ENCODE data around the gene F2RL3. TPM values are rescaled to one million over a fixed set of nuclear protein-coding genes. Genes with fewer than 3 reads are reported as not detected.

F2RL3 gene
- total and polyA plus RNA-seq, 9 of the 15 experiments (the other 6 are each of a cell fraction or from before 2014, with no cell fraction given): 1.4 to 27.6 (median 11.9) TPM

DNA sequence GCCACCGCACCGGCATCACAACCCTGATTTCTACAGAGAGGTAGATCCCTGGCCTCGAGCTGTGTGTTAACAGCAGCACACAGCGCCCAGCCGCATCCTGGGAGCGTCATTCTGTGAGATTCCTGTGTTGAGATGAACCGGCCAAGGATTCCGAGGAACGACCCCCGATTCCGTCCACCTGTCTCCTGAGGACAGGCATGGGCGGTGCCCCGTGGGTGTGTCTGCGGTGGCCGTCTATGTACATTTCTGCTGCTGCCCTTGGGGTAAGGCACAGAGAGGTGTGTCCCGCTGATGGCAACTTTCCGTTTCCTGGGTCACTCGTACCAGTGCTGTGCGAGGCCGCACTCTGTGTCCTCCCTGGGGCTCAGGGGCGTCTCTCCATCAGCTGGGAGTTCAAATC lies 16.1 kb upstream of the F2RL3 start:
- H3K79me2 ChIP-seq (ENCODE audit: control insufficient read depth, insufficient read depth, low read length): peaks cover 15% of the 10 kb centered on the region; the same call in 2 of the 3 replicates
- DNase-seq (ENCODE audit: extremely low read depth in 1 of 4, low spot score in 3 of 4): no peak
- H3K4me2 ChIP-seq (ENCODE audit: insufficient read depth, low read length): no peak overlapping the region
- H3K9ac ChIP-seq (ENCODE audit: insufficient read depth in 1 of 2, low read depth in 2 of 2, low read length in 2 of 2): no peak overlapping the region
- peaks cover 0 to 23% of the 10 kb centered on the region in 2 experiments; a peak in 2 of 5 replicates for H3K4me1 ChIP-seq (replicated peaks in 1 of 2; ENCODE audit: control insufficient read depth in 2 of 2, insufficient read depth in 2 of 2, low read length in 2 of 2)
- H3K4me3 ChIP-seq: no peak overlapping the region
- no TSS peak for BruUV-seq (replicated peaks)
- intact Hi-C loops (cut with micrococcal nuclease) (no loop called here), in situ Hi-C loops (cut with MboI) (no loop called here)
- no peak for FAIRE-seq
- no peak overlapping the region for H3K27ac ChIP-seq (ENCODE audit: extremely low read depth, low read depth, low read length)
- CTCF ChIA-PET (ENCODE audit: low intra/inter-chr PET ratio): interaction anchor here (0.6 kb wide), 1 partner anchor 152 kb away, joined by 3 read pairs; no protein-coding TSS in a partner anchor
- WGBS (ENCODE audit: insufficient coverage, low coverage, missing lambda C conversion rate): 97% methylated on average over 21 of the region's 21 CpGs
- peaks cover 70% of the 10 kb centered on the region; the same call in 1 of the 3 replicates for H3K36me3 ChIP-seq (ENCODE audit: control insufficient read depth, insufficient read depth, low read length)
- H4K20me1 ChIP-seq (replicated peaks; ENCODE audit: control insufficient read depth, insufficient read depth, low read length): no peaks in the 10 kb centered on the region
- ATAC-seq: no peak
- POLR2A ChIA-PET: no interaction called here
- no peaks in the 10 kb centered on the region for H3K27me3 ChIP-seq (ENCODE audit: control insufficient read depth in 2 of 2, insufficient read depth in 2 of 2, low read length in 2 of 2)
- H3K9me1 ChIP-seq (ENCODE audit: control insufficient read depth, insufficient read depth, low read length): no peaks in the 10 kb centered on the region
- peaks cover 6% of the 10 kb centered on the region for H3K9me3 ChIP-seq (replicated peaks; ENCODE audit: control insufficient read depth, insufficient read depth, low read depth, low read length)
- H2AFZ ChIP-seq (ENCODE audit: low read depth, low read length): no peak overlapping the region
- TF ChIP-seq HIVEP1 (CRISPR knock-in tag; IDR thresholded peaks at IDR 0.05): no peak
- TF ChIP-seq CBFA2T3 (IDR thresholded peaks at IDR 0.05): no peak
- no peak for TF ChIP-seq BHLHE40 (IDR thresholded peaks at IDR 0.05; ENCODE audit: low read length)
- TF ChIP-seq NFYB (IDR thresholded peaks at IDR 0.05; ENCODE audit: extremely low read depth, insufficient read length): no peak
- TF ChIP-seq, protein P1, sequence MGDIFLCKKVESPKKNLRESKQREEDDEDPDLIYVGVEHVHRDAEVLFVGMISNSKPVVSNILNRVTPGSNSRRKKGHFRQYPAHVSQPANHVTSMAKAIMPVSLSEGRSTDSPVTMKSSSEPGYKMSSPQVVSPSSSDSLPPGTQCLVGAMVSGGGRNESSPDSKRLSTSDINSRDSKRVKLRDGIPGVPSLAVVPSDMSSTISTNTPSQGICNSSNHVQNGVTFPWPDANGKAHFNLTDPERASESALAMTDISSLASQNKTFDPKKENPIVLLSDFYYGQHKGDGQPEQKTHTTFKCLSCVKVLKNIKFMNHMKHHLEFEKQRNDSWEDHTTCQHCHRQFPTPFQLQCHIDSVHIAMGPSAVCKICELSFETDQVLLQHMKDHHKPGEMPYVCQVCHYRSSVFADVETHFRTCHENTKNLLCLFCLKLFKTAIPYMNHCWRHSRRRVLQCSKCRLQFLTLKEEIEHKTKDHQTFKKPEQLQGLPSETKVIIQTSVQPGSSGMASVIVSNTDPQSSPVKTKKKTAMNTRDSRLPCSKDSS (IDR thresholded peaks at IDR 0.05; ENCODE audit: low read depth, partially characterized antibody): no peak
- TF ChIP-seq SMARCA5 (IDR thresholded peaks at IDR 0.05): no peak
- no peak for TF ChIP-seq NR2F6 (CRISPR knock-in tag; IDR thresholded peaks at IDR 0.05)
- TF ChIP-seq, protein P2, sequence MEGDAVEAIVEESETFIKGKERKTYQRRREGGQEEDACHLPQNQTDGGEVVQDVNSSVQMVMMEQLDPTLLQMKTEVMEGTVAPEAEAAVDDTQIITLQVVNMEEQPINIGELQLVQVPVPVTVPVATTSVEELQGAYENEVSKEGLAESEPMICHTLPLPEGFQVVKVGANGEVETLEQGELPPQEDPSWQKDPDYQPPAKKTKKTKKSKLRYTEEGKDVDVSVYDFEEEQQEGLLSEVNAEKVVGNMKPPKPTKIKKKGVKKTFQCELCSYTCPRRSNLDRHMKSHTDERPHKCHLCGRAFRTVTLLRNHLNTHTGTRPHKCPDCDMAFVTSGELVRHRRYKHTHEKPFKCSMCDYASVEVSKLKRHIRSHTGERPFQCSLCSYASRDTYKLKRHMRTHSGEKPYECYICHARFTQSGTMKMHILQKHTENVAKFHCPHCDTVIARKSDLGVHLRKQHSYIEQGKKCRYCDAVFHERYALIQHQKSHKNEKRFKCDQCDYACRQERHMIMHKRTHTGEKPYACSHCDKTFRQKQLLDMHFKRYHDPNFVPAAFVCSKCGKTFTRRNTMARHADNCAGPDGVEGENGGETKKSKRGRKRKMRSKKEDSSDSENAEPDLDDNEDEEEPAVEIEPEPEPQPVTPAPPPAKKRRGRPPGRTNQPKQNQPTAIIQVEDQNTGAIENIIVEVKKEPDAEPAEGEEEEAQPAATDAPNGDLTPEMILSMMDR (IDR thresholded peaks at IDR 0.05 in 2 of 3, conservative IDR thresholded peaks at IDR 0.05 in 1 of 3; ENCODE audit: insufficient read depth in 2 of 3, low read depth in 1 of 3, low read length in 3 of 3): no peak
- no peak for TF ChIP-seq EHMT2 (IDR thresholded peaks at IDR 0.05)
- TF ChIP-seq, protein P3, sequence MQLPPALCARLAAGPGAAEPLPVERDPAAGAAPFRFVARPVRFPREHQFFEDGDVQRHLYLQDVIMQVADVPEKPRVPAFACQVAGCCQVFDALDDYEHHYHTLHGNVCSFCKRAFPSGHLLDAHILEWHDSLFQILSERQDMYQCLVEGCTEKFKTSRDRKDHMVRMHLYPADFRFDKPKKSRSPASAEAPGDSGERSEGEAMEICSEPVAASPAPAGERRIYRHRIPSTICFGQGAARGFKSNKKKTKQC (CRISPR knock-in tag; IDR thresholded peaks at IDR 0.05): no peak
- TF ChIP-seq LARP7 (IDR thresholded peaks at IDR 0.05): no peak
- no peak for TF ChIP-seq LEF1 (IDR thresholded peaks at IDR 0.05)
- TF ChIP-seq, protein P4, sequence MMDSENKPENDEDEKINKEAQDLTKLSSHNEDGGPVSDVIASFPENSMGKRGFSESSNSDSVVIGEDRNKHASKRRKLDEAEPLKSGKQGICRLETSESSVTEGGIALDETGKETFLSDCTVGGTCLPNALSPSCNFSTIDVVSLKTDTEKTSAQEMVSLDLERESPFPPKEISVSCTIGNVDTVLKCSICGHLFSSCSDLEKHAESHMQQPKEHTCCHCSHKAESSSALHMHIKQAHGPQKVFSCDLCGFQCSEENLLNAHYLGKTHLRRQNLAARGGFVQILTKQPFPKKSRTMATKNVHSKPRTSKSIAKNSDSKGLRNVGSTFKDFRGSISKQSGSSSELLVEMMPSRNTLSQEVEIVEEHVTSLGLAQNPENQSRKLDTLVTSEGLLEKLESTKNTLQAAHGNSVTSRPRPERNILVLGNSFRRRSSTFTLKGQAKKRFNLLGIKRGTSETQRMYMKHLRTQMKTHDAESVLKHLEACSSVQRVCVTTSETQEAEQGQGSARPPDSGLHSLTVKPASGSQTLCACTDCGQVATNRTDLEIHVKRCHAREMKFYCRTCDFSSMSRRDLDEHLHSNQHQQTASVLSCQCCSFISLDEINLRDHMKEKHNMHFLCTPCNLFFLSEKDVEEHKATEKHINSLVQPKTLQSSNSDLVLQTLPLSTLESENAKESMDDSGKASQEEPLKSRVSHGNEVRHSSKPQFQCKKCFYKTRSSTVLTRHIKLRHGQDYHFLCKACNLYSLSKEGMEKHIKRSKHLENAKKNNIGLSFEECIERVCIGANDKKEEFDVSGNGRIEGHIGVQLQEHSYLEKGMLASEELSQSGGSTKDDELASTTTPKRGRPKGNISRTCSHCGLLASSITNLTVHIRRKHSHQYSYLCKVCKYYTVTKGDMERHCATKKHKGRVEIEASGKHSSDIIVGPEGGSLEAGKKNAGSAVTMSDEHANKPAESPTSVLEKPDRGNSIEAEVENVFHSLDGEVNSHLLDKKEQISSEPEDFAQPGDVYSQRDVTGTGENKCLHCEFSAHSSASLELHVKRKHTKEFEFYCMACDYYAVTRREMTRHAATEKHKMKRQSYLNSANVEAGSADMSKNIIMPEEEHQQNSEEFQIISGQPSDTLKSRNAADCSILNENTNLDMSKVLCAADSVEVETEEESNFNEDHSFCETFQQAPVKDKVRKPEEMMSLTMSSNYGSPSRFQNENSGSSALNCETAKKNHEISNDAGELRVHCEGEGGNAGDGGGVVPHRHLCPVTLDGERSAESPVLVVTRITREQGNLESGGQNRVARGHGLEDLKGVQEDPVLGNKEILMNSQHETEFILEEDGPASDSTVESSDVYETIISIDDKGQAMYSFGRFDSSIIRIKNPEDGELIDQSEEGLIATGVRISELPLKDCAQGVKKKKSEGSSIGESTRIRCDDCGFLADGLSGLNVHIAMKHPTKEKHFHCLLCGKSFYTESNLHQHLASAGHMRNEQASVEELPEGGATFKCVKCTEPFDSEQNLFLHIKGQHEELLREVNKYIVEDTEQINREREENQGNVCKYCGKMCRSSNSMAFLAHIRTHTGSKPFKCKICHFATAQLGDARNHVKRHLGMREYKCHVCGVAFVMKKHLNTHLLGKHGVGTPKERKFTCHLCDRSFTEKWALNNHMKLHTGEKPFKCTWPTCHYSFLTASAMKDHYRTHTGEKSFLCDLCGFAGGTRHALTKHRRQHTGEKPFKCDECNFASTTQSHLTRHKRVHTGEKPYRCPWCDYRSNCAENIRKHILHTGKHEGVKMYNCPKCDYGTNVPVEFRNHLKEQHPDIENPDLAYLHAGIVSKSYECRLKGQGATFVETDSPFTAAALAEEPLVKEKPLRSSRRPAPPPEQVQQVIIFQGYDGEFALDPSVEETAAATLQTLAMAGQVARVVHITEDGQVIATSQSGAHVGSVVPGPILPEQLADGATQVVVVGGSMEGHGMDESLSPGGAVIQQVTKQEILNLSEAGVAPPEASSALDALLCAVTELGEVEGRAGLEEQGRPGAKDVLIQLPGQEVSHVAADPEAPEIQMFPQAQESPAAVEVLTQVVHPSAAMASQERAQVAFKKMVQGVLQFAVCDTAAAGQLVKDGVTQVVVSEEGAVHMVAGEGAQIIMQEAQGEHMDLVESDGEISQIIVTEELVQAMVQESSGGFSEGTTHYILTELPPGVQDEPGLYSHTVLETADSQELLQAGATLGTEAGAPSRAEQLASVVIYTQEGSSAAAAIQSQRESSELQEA (IDR thresholded peaks at IDR 0.05; ENCODE audit: low read depth): no peak
